GM21717 (cell line): ENCODE data around the gene SOX6.

Source experiments
- ATAC-seq: cut with Tn5 transposase; IDR thresholded peaks from one replicate; pipeline ENCODE4 v1.9.1; 2021; ENCODE audit warnings: mild to moderate bottlenecking, moderate library complexity; ENCODE audit not compliant: unreplicated experiment

SOX6 gene

DNA sequence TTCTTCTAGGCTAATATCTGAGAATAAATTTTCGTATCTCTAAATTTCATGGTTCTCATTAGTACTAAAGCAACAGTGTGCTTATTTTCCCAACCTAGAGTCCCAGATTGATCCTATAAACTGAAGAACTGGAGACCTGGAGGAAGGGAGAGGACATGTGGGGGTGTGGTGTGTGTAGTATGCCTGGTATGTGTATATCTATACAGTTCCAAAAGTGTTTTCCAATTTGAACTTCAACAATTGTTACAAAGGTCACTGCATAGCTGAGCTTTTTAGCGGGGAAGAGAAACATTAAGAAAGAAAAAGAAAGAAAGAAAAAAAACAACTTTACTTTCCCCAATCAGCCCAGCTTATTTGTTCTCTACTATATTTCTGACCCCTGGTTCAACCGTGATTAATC is 152.1 kb downstream of the SOX6 start:
- ATAC-seq: no peak

DNA sequence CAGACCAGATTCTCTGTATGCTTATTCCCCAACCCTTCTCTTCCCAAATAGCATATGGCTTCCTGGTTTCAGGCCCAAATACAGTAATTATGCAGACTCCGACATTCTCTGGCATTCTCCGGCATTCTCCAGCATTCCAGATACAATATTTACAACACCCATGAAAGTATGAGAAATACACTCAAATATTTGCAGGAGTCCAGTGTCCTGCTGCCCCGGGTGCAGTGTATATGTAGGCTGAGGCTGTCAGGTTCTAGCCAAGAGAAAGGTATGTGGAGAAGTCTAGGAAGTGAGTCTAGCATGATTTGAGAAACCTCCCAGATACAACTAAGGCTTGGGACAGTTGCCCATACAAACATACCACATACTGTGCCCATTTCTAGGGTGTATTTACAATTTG is 160.7 kb downstream of the SOX6 start:
- ATAC-seq: no peak

GRCh38 chr11:16194566-16194965 is 161.8 kb downstream of the SOX6 start:
- no peak for ATAC-seq

GRCh38 chr11:16193897-16194381 is 162.4 kb downstream of the SOX6 start:
- ATAC-seq: no peak

GRCh38 chr11:16191868-16192240 is 164.5 kb downstream of the SOX6 start:
- no peak for ATAC-seq

DNA sequence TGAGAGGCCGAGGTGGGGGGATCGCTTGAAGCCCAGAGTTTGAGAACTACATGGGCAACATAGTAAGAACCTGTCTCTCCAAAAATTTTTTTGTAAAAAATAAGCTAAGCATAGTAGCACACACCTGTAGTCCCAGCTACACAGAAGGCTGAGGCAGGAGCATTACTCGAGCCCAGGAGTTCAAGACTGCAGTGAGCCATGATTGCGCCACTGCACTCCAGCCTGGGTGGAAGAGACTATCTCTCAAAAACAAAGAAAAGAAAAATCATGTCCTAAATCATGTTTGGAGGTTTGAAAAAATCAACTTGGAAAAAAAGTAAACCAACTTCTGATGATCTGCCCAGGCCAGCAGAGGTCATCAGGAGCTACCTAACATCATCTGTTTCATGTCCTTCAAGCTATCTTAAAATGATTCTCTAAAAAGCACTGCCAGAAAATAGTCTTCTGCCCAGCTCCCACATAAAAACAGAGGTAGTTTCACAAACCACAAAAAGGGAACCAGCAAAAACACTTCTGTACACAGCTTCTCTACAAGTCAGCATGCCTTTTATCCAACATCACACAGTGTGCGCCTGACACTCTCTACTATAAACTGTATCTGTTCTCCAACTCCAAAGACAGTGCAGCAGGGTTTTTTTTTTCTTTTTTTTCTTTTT is 165.0 kb downstream of the SOX6 start:
- no peak for ATAC-seq

DNA sequence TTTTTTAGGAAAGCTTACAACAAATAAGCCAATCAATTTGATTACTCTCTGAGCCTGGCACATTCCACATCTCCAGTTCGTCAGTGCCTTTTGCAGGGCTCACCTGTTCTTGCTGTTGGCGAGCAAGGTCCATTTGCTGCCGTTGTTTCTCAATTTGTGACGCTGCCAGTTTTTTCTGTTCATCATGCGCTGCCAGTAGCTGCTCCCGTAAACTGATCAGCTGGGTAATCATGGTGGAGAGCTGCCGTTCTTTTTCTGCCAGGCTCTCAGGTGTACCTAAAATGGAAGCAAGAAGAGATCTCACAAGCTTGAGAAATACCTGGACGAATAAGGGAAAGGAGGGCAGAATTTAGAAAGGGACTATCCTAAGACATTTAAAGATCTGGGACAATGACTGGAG is 169.7 kb downstream of the SOX6 start:
- no peak for ATAC-seq

DNA sequence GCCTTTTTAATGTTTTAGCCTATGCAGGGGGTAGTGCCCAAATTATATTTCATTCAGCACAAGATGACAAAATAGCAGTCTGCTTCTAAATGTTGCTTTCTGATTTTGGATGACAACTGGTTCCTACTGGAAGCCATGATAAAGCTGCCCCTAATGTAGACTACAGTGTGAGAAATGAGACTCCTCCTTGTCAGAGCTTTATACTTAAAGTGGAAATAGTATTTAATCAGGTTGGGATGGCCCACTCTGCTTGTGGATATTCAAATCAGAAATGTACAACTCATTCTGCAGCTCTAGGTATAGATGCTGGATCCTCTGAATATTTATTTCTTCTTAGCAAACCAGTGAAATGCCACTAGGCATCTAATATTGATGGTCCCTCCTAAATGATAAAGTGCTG is 171.3 kb downstream of the SOX6 start:
- no peak for ATAC-seq

- no peak for ATAC-seq
Observed at GRCh38 chr11:16184588-16184987, 171.8 kb downstream of the SOX6 start.

- no peak for ATAC-seq
Observed at GRCh38 chr11:16182553-16182952, 173.8 kb downstream of the SOX6 start.

GRCh38 chr11:16180868-16181267 is 175.5 kb downstream of the SOX6 start:
- ATAC-seq: no peak

DNA sequence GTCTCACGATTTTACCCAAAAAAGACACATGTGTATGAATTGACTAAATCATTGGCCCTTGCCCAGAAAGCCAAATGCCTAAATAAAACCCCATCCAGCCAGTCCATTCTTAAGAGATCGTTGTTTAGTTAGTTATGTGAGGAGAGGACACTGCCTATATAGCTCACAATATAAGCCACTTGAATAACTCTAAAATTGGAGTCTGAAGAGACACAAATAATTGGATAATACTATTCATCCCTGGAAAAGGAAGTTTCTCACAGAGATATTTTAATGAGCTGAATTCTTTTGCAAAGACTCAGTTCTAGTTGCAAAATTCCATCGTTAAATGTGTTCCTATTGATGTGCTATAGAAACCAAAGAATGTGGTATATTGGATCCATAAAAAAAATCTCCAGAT is 176.7 kb downstream of the SOX6 start:
- no peak for ATAC-seq

- ATAC-seq: no peak
Observed at GRCh38 chr11:16178273-16178672, 178.1 kb downstream of the SOX6 start.

DNA sequence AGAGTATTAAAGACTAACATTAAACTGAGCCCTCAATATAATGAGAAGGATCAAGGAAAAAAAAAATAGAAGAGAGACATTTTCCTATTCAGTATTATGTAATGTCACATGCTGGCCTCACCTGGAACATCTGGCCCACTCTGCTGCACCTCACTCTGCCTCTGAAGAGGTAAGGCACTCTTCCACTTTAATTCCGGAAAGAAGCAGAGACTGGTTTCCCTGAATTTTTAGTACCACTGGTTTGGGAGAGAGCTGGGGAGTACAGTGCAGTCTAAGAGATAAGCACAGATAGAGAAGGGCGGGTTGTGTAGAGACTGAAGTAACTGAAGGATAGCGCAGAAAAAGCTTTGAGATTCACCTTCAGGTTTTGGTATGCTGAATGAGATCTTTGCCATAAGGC is 178.7 kb downstream of the SOX6 start:
- no peak for ATAC-seq

- no peak for ATAC-seq
Observed at GRCh38 chr11:16173798-16174197, 182.5 kb downstream of the SOX6 start.

DNA sequence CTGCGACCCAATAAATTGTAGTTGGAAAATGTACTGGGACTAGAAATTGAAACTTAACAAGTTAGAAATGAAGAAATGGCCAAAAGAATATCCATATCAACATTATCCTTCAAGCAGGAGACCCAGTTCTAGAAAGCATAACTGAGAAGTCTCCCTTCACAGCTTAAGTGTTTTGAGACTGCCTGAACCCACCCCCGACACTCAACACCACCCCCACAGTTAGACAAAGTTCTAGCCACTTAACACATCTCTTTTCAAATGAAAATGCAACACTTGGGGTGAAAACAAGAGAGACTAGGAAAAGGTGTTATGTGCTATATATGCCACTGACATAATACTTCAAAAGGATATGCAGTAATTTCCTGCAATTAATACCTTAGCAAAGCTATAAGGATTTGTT is 184.5 kb downstream of the SOX6 start:
- no peak for ATAC-seq

DNA sequence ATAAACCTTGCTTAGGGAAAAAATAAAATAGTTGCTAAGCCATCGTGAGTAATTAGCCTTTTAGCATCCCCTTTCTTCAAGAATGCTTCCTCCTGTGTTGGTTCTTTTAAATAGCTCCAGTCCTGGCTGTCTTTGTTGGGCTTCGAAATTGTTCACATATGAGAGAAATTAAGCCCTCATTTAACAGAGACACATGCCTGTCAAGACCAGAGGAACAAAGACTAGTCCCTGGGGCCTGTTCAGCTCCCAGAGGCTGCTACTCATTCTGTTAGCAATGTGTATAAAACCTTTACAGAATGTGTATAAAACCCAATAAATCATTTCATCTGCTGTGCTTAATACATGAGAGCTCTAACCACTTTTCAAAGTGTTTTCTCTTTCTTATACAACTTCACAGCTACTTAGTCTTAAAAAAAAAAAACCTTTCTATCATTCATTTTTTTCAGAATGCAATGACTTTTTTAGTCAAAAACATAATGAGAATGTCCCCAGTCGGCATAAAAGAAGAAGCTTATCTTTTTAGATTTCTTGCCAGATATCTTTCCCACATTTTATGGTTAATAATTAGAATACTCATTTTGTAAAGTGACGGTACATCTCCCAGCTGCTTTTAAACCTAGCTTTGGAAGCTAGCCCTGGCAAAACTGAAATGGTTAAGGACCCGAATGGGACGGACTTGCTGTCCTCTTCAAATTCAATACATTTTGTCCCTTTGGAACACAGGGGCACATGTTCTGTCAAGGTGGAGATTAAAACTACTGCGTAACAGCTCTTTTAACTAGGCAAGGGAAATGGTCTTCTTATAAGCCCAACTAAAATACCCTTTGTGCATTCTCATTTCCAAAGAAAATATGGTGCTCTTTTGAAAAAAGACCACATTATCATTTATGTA is 186.1 kb downstream of the SOX6 start:
- no peak for ATAC-seq

GRCh38 chr11:16169541-16169940 is 186.8 kb downstream of the SOX6 start:
- no peak for ATAC-seq

DNA sequence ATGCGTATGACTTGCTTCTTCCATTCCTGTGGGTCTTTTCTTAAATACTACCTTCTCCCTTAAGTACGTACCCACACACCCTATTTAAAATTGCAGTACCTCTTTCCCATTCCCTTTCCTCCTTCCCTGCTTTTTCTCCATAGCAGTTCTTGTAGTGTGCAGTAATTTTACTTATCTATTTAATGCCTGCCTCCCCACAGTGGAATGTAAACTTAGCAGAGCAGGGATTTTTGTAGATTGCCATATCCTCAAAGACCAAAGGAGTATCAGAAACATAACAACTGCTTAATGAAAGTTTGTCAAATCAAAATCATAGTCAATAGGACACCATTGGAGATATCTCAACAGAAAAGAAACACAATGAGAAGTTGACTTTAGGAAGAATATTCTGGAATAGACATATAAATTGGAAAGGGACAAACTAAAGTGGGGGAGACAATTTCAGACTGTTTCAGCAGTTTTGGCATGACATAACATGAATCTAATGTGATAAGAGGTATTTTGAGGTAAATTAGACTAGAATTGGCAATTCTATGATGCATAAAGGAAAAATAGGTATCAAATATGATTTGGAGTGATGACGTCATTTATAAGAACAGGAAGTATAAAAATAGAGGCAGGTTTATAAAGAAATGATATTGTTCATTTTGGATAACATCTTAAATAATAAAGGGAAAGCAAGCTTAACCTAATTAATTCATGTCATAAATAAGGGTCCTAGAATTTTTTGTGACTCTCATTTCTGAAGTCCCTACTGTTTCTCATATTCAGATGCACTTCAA is 188.4 kb downstream of the SOX6 start:
- no peak for ATAC-seq

GRCh38 chr11:16166571-16166970 is 189.8 kb downstream of the SOX6 start:
- no peak for ATAC-seq

GRCh38 chr11:16160146-16160545 is 196.2 kb downstream of the SOX6 start:
- no peak for ATAC-seq
